Measurements from ENCODE around the gene MICB. TPM values are rescaled to one million over a fixed set of nuclear protein-coding genes. Genes with fewer than 3 reads are reported as not detected.

Gene MICB
- total and polyA plus RNA-seq, 2 of the 8 experiments (the other 6 are each of a cell fraction or from before 2014, with no cell fraction given): 16.2 to 25.3 TPM

DNA sequence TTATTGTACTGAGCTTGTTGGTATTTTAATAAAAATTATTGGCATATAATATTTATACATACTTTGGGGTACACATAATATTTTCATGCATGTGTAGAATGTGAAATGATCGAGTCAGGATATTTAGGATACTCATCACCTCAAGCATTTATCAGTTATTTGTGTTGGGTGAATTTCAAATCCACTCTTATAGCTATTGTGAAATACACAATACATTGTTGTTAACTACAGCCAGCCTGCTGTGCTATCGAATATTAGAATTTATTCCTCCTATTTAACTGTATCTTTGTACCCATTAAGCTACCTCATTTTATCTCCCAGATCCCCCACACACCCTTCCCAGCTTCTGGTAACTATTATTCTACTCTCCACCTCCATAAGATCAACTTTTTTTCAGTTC is 14.6 kb upstream of the MICB start (continued):
- TF ChIP-seq POU5F1 (IDR thresholded peaks at IDR 0.05; ENCODE audit: low read depth, low read length): no peak
- no peak for TF ChIP-seq RBBP5 (IDR thresholded peaks at IDR 0.05; ENCODE audit: borderline replicate concordance, low read depth, low read length)
- no peak for TF ChIP-seq BCL11A (IDR thresholded peaks at IDR 0.05; ENCODE audit: low read depth in 2 of 2, low read length in 2 of 2)
- no peak for TF ChIP-seq CBX8 (IDR thresholded peaks at IDR 0.05; ENCODE audit: borderline replicate concordance, low read depth, low read length)
- no peak for TF ChIP-seq SIX5 (IDR thresholded peaks at IDR 0.05; ENCODE audit: low read depth, low read length)
- TF ChIP-seq NRF1 (IDR thresholded peaks at IDR 0.05; ENCODE audit: low read depth, low read length): no peak
- no peak for TF ChIP-seq EZH2 (IDR thresholded peaks at IDR 0.05; ENCODE audit: low read depth, low read length, severe bottlenecking)
